ENCODE data around the gene ATF6.

DNA sequence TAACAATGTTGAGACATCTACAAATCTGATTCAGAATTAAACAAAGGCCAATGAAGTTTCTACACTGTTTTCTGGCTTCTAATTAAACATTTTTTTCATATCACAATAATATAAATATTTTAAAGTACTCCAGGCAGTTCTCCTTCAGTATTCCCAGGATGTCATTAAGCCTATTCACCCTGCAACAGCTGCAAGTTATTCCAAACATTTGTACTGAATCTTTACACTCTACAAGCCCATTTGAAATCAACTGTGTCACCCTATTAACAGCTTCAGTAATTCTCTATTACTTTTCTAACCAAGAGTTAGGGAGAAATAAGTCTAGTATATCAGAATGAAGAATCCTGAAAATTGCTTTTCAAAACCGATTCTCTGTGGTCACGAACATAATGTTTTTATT lies 133.0 kb downstream of the ATF6 start:
- TF ChIP-seq POLR2A (IDR thresholded peaks at IDR 0.05; ENCODE audit: low read depth, low read length) (no peak), RAD21 (IDR thresholded peaks at IDR 0.05; ENCODE audit: low read length) (no peak)
- TF ChIP-seq, protein P1, sequence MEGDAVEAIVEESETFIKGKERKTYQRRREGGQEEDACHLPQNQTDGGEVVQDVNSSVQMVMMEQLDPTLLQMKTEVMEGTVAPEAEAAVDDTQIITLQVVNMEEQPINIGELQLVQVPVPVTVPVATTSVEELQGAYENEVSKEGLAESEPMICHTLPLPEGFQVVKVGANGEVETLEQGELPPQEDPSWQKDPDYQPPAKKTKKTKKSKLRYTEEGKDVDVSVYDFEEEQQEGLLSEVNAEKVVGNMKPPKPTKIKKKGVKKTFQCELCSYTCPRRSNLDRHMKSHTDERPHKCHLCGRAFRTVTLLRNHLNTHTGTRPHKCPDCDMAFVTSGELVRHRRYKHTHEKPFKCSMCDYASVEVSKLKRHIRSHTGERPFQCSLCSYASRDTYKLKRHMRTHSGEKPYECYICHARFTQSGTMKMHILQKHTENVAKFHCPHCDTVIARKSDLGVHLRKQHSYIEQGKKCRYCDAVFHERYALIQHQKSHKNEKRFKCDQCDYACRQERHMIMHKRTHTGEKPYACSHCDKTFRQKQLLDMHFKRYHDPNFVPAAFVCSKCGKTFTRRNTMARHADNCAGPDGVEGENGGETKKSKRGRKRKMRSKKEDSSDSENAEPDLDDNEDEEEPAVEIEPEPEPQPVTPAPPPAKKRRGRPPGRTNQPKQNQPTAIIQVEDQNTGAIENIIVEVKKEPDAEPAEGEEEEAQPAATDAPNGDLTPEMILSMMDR (conservative IDR thresholded peaks at IDR 0.05; ENCODE audit: low read depth, low read length) = no peak
